B cell (primary cell): Measurements from ENCODE around the gene YARS2. TPM values are rescaled to one million over a fixed set of nuclear protein-coding genes. Genes with fewer than 3 reads are reported as not detected.
A peak's percentile ranks its signal among the peaks of the same experiment; 100 is the strongest.

Experiments used
- ATAC-seq: fragments of 200-7000 bp; cut with Tn5 transposase; one replicate; pipeline ENCODE4 v1.10.0; 2021; ENCODE audit warnings: low read depth, mild to moderate bottlenecking, moderate number of reproducible peaks, moderate library complexity
- CTCF ChIA-PET: fragments of 350-600 bp; sonication (Branson Sonifier 250); formaldehyde crosslinking; loops from one replicate; lab custom pipeline; 2021; ENCODE audit warnings: antibody characterized with exemption, inconsistent platforms; lab: Charles Lee
- POLR2A ChIA-PET: fragments of 350-600 bp; sonication (Branson Sonifier 250); formaldehyde crosslinking; loops from one replicate; lab custom pipeline; 2021; ENCODE audit warnings: antibody characterized with exemption; lab: Charles Lee
- DNase-seq: peaks from one replicate; pipeline ENCODE4 v3.0.0; 2013
- H2AFZ ChIP-seq: 2 replicates; pipeline ENCODE4 v1.6.1; 2012; ENCODE audit warnings: mild to moderate bottlenecking, low read depth, low read length; ENCODE audit not compliant: insufficient read depth, poor library complexity, severe bottlenecking
- H3K27ac ChIP-seq, 2 donors: 1 replicate in 1 of 2; 2 replicates in 1 of 2; pipeline ENCODE4 v1.5.1; 2012 to 2013; ENCODE audit warnings: low read length in 2 of 2, mild to moderate bottlenecking in 2 of 2, moderate library complexity in 1 of 2
- H3K27me3 ChIP-seq, 4 experiments: fragments of 200-600 bp in 1 of 4; sonication (generic) in 1 of 4; replicated peaks in 1 of 4; 1 replicate in 2 of 4; 2 replicates in 2 of 4; pipeline versions ENCODE4 v1.6.1 to v1.7.0; 2013 to 2016; ENCODE audit warnings: low read length in 3 of 4, mild to moderate bottlenecking in 2 of 4, mixed read lengths in 1 of 4, moderate library complexity in 1 of 4; ENCODE audit not compliant: insufficient read depth in 4 of 4, control insufficient read depth in 3 of 4; ENCODE audit errors: control extremely low read depth in 1 of 4
- H3K36me3 ChIP-seq, 2 experiments: replicated peaks in 1 of 2; 1 replicate in 1 of 2; 2 replicates in 1 of 2; pipeline versions ENCODE4 v1.6.1 to v1.7.1; 2013; ENCODE audit warnings: low read length in 1 of 2; ENCODE audit not compliant: insufficient read depth in 2 of 2, control insufficient read depth in 1 of 2; ENCODE audit errors: control extremely low read depth in 1 of 2, extremely low read depth in 1 of 2
- H3K4me1 ChIP-seq, 2 donors: fragments of 200-600 bp in 1 of 2; sonication (generic) in 1 of 2; 1 replicate in 1 of 2; 2 replicates in 1 of 2; pipeline versions ENCODE4 v1.5.1 to v1.6.1; 2013 to 2017; ENCODE audit warnings: low read length in 2 of 2; ENCODE audit not compliant: control insufficient read depth in 2 of 2, insufficient read depth in 2 of 2
- H3K4me2 ChIP-seq: replicated peaks from 2 replicates; pipeline ENCODE3; 2012; ENCODE audit warnings: mild to moderate bottlenecking, low read depth, low read length; ENCODE audit not compliant: poor library complexity, severe bottlenecking
- H3K4me3 ChIP-seq, 5 experiments: fragments of 200-600 bp in 1 of 5; sonication (generic) in 1 of 5; 1 replicate in 3 of 5; 2 replicates in 2 of 5; pipeline versions ENCODE4 v1.5.1 to v1.7.0; 2011 to 2016; ENCODE audit warnings: low read length in 4 of 5, mild to moderate bottlenecking in 4 of 5, low read depth in 2 of 5, control low read depth in 1 of 5, moderate library complexity in 1 of 5; ENCODE audit not compliant: insufficient read depth in 1 of 5; ENCODE audit errors: control extremely low read depth in 1 of 5, extremely low read depth in 1 of 5
- H3K79me2 ChIP-seq: fragments of 200-600 bp; sonication (generic); one replicate; pipeline ENCODE4 v1.6.0; 2016; ENCODE audit warnings: low read length; ENCODE audit not compliant: control insufficient read depth, insufficient read depth
- H3K9ac ChIP-seq: fragments of 200-600 bp; sonication (generic); 2 replicates; pipeline ENCODE4 v1.6.1; 2017; ENCODE audit warnings: mild to moderate bottlenecking, low read length, moderate library complexity
- H3K9me3 ChIP-seq, 3 donors: one replicate each; pipeline versions ENCODE4 v1.6.1 to v1.7.1; 2013; ENCODE audit warnings: low read length in 2 of 3; ENCODE audit not compliant: control insufficient read depth in 2 of 3, insufficient read depth in 1 of 3; ENCODE audit errors: control extremely low read depth in 1 of 3
- H4K20me1 ChIP-seq: 2 replicates; pipeline ENCODE4 v1.6.0; 2012; ENCODE audit warnings: mild to moderate bottlenecking, low read length; ENCODE audit not compliant: insufficient read depth, control insufficient read depth, poor library complexity, severe bottlenecking
- H3K27ac Mint-ChIP-seq: one replicate; pipeline ENCODE4 v1.8.0; 2021; ENCODE audit warnings: mixed read lengths
- H3K27me3 Mint-ChIP-seq: one replicate; pipeline ENCODE4 v1.8.0; 2021; ENCODE audit warnings: mixed read lengths
- H3K4me1 Mint-ChIP-seq: one replicate; pipeline ENCODE4 v1.8.0; 2021; ENCODE audit warnings: mixed read lengths
- H3K4me3 Mint-ChIP-seq: one replicate; pipeline ENCODE4 v1.8.0; 2021; ENCODE audit warnings: mixed read lengths
- H3K9me3 Mint-ChIP-seq: one replicate; pipeline ENCODE4 v1.8.0; 2022; ENCODE audit warnings: mixed read lengths; ENCODE audit not compliant: insufficient read depth
- CTCF ChIP-seq: fragments of 200-600 bp; IDR thresholded peaks from one replicate; pipeline ENCODE4 v1.8.0; 2022; ENCODE audit warnings: antibody characterized with exemption, mild to moderate bottlenecking
- EZH2 ChIP-seq: IDR thresholded peaks from 2 replicates; pipeline ENCODE4 v1.6.1; 2012; ENCODE audit warnings: borderline replicate concordance, low read depth, mild to moderate bottlenecking, moderate library complexity, low read length; ENCODE audit not compliant: insufficient read depth, poor library complexity, severe bottlenecking
- WGBS: methylation state at CpG from one replicate; pipeline ENCODE4 v1.1.5; 2013; ENCODE audit warnings: missing lambda C conversion rate; ENCODE audit not compliant: insufficient coverage; 5-methylcytosine and 5-hydroxymethylcytosine counted together
- intact Hi-C: fragments of 100-400 bp; cut with micrococcal nuclease; formaldehyde crosslinking; loops from one replicate; pipeline ENCODE4 v1.10.0; 2022
- polyA plus RNA-seq: library from polyadenylated mRNA; depleted of rRNA; stranded (reverse); fragments of >200 nt; gene quantifications from 2 replicates; pipeline ENCODE4 v1.2.3, GENCODE V29; 2012
- total RNA-seq, 2 donors: library from RNA; stranded (reverse); fragments of 120-200 nt in 1 of 2; gene quantifications; 1 replicate in 1 of 2; 2 replicates in 1 of 2; pipeline versions ENCODE4 v1.2.3 to v1.2.4, GENCODE V29; 2013 to 2022

Gene YARS2
- total and polyA plus RNA-seq, 2 donors (not counting 1 experiment from before 2014, with no cell fraction given) = 14.6 to 18.8 TPM

- Mint-ChIP-seq H3K9me3 (no peaks in the 10 kb centered on the region), H3K27ac (peak overlapping the region; percentile 89), H3K27me3 (no peaks in the 10 kb centered on the region), H3K4me3 (peak overlapping the region; percentile 93), H3K4me1 (peaks cover 19% of the 10 kb centered on the region)
- H4K20me1 ChIP-seq = no peaks in the 10 kb centered on the region
- ATAC-seq (peak; percentile 61), DNase-seq (peak; percentile 81)
- peak overlapping the region; percentile 83 for H3K4me2 ChIP-seq
- H3K4me1 ChIP-seq = peaks cover 12 to 15% of the 10 kb centered on the region in 2 donors
- TF ChIP-seq EZH2 (no peak), CTCF (peak; percentile 68)
- ChIA-PET CTCF (interaction anchor here (0.6 to 5.8 kb wide), 33 partner anchors 9 to 1504 kb away, joined by 3 to 84 read pairs (median 4); partner anchors contain the start of genes ALG10 and ETFBKMT), POLR2A (interaction anchor here (0.8 to 1.9 kb wide), 4 partner anchors 76 to 1267 kb away, joined by 3 to 12 read pairs (median 4); partner anchors contain the start of genes ALG10 and DNM1L)
- H3K9me3 ChIP-seq = no peaks in the 10 kb centered on the region
- intact Hi-C loops = loop anchor here (1.0 to 10.0 kb wide), 7 partner anchors 76 to 2000 kb away; partner anchors contain the start of genes CAPRIN2, DNM1L and ETFBKMT
- peak overlapping the region; percentile 78 to 97 (median 91) for H3K4me3 ChIP-seq
- peak overlapping the region; percentile 64 to 65 for H3K27ac ChIP-seq
- H2AFZ ChIP-seq = peak overlapping the region; percentile 91
- peaks cover 0 to 27% of the 10 kb centered on the region in 2 experiments for H3K36me3 ChIP-seq
- no peaks in the 10 kb centered on the region for H3K27me3 ChIP-seq
- peak overlapping the region; percentile 87 for H3K9ac ChIP-seq
- H3K79me2 ChIP-seq = peaks cover 17% of the 10 kb centered on the region
- under 1% methylated on average over 40 of the region's 40 CpGs for WGBS
Observed at GRCh38 chr12:32755051-32755653, 545 bp downstream of the YARS2 start.

- no peaks in the 10 kb centered on the region for H3K27me3 Mint-ChIP-seq
- Histone ChIP-seq H3K4me3 (peak overlapping the region in 1 of 5 experiments; percentile 3), H3K27me3 (no peaks in the 10 kb centered on the region), H3K4me2 (peak overlapping the region; percentile 83), H3K36me3 (peaks cover 4 to 34% of the 10 kb centered on the region in 2 experiments), H3K9me3 (no peaks in the 10 kb centered on the region), H3K27ac (peak overlapping the region; percentile 5 to 65), H3K4me1 (peaks cover 12 to 15% of the 10 kb centered on the region in 2 donors), H3K79me2 (peaks cover 17% of the 10 kb centered on the region), H2AFZ (peak overlapping the region; percentile 91), H3K9ac (peak overlapping the region; percentile 87), H4K20me1 (no peaks in the 10 kb centered on the region)
- intact Hi-C loops = loop anchor here (2.0 to 10.0 kb wide), 2 partner anchors 851 to 1999 kb away; partner anchors contain the start of gene CAPRIN2
- DNase-seq (no peak), ATAC-seq (no peak)
- TF ChIP-seq EZH2 (no peak), CTCF (no peak)
- H3K27ac Mint-ChIP-seq = peak overlapping the region; percentile 84
- ChIA-PET CTCF (interaction anchor here (0.7 to 5.8 kb wide), 13 partner anchors 9 to 1903 kb away, joined by 3 to 84 read pairs (median 7); partner anchors contain the start of gene ALG10), POLR2A (no interaction called here)
- H3K9me3 Mint-ChIP-seq = no peaks in the 10 kb centered on the region
- peak overlapping the region; percentile 93 for H3K4me3 Mint-ChIP-seq
- H3K4me1 Mint-ChIP-seq = peaks cover 19% of the 10 kb centered on the region
- no CpG with 5 or more reads among the region's 2 CpGs for WGBS
Observed at GRCh38 chr12:32754111-32754510, 1.6 kb downstream of the YARS2 start.
